Measurements from ENCODE around the gene ABCA2. TPM values are rescaled to one million over a fixed set of nuclear protein-coding genes. Genes with fewer than 3 reads are reported as not detected.

Gene ABCA2, protein sequence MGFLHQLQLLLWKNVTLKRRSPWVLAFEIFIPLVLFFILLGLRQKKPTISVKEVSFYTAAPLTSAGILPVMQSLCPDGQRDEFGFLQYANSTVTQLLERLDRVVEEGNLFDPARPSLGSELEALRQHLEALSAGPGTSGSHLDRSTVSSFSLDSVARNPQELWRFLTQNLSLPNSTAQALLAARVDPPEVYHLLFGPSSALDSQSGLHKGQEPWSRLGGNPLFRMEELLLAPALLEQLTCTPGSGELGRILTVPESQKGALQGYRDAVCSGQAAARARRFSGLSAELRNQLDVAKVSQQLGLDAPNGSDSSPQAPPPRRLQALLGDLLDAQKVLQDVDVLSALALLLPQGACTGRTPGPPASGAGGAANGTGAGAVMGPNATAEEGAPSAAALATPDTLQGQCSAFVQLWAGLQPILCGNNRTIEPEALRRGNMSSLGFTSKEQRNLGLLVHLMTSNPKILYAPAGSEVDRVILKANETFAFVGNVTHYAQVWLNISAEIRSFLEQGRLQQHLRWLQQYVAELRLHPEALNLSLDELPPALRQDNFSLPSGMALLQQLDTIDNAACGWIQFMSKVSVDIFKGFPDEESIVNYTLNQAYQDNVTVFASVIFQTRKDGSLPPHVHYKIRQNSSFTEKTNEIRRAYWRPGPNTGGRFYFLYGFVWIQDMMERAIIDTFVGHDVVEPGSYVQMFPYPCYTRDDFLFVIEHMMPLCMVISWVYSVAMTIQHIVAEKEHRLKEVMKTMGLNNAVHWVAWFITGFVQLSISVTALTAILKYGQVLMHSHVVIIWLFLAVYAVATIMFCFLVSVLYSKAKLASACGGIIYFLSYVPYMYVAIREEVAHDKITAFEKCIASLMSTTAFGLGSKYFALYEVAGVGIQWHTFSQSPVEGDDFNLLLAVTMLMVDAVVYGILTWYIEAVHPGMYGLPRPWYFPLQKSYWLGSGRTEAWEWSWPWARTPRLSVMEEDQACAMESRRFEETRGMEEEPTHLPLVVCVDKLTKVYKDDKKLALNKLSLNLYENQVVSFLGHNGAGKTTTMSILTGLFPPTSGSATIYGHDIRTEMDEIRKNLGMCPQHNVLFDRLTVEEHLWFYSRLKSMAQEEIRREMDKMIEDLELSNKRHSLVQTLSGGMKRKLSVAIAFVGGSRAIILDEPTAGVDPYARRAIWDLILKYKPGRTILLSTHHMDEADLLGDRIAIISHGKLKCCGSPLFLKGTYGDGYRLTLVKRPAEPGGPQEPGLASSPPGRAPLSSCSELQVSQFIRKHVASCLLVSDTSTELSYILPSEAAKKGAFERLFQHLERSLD (N-terminal part only)
- total RNA-seq, result 25.7 TPM

DNA sequence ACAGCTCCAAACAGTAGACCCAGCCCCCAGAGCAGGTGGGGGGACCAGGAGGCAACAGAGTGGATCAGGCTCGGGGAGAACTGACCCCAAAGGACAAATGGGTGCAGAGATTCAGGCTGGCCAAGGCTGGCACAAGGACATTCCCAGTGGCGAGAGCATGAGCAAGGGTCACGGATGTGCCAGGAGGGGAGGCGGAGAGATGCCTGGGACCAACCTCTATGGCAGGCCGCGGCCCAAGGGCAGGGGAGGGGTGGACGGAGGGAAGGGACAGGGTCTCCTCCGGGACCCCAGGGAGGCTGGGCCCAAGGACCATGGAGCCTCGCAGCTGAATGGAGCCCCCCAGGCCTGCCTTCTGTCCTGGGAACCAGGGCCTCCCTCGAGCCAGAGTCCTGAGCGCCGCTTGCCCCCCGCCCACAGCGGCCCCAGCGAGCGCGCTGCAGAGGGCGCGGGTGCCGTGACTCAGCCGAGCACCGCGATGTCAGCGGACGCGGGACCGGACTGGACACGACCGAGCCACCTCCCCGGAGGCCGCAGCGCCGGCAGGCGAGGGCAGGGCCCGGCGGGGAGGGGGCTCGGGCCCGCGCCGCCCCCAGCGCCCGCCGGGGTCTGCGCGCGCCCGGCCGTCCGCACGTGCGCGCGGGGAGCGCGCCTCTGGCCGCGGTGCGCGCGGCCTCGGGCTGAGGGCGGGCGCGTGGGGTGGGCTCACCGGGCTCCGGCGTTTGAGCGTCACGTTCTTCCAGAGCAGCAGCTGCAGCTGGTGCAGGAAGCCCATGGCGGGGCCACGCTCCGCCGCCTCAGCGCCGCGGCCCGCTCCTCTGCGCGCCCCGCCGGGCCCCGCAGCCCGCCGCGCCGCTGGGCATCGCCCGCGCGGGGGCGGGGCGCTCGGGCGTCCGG lies at the start of gene ABCA2:
TSS of gene ABCA2 (minus strand) at position 869 of the 894 bp plus-strand sequence. CDS start at position 772, 97 bp downstream.
- DNase-seq (ENCODE audit: low spot score), result no peak

GRCh38 chr9:137077010-137077747 lies 49.1 kb upstream of the ABCA2 start, which contains the start of gene UAP1L1:
Gene UAP1L1 (plus strand): TSS chr9:137077517. CDS start chr9:137077533, 16 bp downstream.
- DNase-seq (ENCODE audit: low spot score), result peak; percentile 80

DNA sequence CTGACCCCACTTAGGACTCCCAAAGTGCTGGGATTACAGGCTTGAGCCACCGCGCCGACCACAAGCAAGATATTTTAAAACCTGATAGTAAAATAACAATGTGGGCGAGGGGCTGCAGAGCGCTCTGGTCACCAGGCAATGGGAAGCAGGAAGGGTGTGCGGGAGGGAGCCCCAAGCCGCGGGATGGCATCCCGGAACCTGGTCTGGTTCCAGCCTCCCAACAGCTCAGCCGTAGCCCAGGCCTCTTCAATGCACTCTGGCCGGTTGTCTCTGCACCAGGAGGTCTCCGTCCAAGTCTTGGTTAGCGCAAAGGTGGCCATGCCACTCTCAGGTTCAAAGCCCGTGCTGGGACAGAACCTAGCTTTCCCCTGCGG lies 48.6 kb upstream of the ABCA2 start:
- DNase-seq (ENCODE audit: low spot score), result peak; percentile 47

DNA sequence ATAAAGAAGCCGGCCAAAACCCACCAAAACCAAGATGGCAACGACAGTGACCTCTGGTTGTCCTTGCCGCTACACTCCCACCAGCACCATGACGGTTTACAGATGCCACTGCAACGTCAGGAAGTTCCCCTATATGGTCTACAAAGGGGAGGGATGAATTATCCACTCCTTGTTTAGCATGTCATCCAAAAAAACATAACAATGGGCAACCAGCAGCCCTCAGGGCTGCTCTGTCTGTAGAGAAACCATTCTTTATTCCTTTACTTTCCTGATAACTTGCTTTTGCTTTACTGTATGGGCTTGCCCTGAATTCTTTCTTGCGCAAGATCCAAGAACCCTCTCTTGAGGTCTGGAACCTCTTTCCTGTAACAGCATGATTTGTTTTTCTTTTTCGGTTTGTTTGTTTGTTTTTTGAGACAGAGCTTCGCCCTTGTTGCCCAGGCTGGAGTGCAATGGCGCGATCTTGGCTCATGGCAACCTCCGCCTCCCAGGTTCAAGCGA lies 47.3 kb upstream of the ABCA2 start:
- no peak for DNase-seq (ENCODE audit: low spot score)

GRCh38 chr9:137074657-137075274 lies 46.7 kb upstream of the ABCA2 start:
- DNase-seq (ENCODE audit: low spot score), result no peak

GRCh38 chr9:137073992-137074399 lies 46.0 kb upstream of the ABCA2 start:
- DNase-seq (ENCODE audit: low spot score), result no peak

DNA sequence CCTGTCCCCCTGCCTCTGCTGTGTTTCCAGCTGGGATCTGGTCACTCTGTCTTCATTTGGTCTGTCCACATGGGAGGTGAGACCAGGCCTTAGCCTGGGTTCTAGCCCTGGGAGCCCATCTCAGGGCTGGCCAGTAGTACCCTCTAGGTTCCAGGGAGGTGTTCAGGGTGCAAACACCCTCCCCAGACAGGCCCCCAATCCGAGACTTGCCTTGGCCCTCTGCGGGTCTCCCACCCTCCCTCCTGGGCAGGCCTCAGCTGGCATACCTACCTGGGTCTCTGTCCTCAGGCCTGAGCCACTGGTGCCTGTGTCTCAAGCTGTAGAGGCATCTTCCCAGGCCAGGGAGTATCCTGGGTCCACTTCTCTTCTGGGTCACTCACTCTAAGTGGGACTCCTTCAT lies 43.2 kb upstream of the ABCA2 start:
- no peak for DNase-seq (ENCODE audit: low spot score)

DNA sequence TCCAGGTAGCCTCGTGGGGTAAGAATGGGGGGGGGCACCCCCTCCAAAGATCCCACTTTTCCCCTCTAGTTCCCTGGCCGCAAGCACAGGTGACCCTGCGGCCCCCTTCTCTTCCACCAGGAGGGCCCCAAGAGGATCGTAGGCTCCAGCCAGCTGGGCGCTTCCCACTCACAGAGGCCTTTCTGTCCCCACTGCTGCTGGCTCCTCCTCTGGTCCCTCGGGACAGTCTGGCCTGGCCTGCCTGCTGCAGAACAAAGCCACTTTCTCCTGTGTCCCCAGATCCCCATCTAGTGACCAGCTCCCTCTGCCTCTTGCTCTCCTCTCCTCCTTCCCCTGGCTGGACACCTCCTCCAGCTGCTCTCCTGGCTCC lies 42.9 kb upstream of the ABCA2 start:
- DNase-seq (ENCODE audit: low spot score), result no peak

GRCh38 chr9:137070201-137070905 lies 42.3 kb upstream of the ABCA2 start, which contains the start of gene SAPCD2:
Gene SAPCD2 (minus strand): TSS chr9:137070557. CDS start chr9:137070460, 97 bp downstream.
- peak; percentile 88 for DNase-seq (ENCODE audit: low spot score)

DNA sequence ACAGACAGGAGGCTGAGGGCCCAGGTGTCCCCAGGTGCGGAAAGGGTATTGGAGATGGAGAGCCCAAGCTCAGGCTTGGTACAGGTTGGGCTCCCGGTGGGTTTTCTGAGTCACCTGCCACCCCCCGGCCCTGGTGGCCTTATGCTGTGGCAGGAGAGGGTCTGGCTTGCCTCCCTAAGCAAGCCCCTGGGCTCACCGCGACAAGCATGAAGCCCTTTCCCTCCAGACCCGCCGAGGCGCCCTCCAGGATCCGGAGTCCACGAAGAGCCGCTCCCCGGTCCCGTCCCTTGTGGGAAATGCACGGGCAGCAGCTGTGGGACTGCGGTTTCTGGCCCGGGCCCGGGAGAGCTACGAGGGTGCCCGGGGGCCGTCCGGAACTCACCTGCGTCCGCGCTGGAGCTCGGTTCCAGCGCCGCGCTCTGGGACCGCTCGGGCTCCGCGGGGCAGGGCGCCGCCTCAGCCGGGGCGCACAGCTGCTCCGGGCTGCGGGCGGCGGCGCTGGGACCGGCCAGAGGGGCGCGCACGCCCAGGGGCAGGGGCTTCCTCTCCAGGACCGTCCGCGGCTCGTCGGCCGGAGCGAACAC lies 41.6 kb upstream of the ABCA2 start:
- no peak for DNase-seq (ENCODE audit: low spot score)

DNA sequence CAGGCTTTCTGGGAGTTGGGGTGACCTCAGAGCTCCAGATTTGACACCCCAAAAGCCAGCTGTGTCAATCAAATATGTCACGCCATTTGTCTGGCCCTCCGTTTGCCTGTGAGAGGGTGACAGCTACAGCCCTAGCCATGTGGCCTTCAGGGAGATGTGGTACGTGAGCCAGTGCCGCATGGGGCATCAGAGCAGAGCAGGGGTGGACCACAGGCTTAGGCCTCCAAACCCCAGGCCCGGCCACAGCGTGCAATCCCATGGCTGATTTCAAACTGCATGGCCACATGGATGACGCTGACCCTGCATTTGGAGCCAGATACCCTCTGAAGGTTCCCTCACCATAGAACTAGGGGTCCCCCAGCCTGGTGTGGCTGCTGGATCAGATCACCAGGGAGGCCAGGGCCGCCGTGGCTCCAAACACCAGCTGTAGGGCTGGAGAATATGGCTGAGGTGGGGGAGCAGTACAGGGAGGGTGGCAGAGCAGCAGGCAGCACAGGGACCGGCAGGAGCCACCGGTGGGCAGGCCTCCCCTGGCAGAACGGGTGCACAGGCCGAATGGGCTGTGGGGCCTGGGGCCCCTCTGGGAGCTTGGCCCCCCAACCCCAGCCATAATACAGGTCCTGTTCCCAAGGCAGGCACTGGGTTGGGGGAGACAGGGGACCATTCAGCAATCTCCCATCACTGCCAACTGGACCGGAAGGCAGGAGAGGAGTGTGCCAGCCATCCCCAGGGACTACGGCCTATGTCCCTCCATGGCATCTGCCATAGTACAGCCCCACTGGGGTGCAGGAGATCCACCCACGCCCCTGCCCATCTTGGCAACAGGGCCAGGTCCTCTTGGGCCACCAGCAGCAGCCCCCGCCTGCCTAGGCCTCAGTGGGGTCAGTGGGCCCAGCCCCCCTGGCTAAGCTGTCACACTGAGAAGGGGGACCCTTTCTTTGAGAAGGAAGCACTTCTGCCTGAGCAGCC lies 40.8 kb upstream of the ABCA2 start:
- DNase-seq (ENCODE audit: low spot score), result no peak

DNA sequence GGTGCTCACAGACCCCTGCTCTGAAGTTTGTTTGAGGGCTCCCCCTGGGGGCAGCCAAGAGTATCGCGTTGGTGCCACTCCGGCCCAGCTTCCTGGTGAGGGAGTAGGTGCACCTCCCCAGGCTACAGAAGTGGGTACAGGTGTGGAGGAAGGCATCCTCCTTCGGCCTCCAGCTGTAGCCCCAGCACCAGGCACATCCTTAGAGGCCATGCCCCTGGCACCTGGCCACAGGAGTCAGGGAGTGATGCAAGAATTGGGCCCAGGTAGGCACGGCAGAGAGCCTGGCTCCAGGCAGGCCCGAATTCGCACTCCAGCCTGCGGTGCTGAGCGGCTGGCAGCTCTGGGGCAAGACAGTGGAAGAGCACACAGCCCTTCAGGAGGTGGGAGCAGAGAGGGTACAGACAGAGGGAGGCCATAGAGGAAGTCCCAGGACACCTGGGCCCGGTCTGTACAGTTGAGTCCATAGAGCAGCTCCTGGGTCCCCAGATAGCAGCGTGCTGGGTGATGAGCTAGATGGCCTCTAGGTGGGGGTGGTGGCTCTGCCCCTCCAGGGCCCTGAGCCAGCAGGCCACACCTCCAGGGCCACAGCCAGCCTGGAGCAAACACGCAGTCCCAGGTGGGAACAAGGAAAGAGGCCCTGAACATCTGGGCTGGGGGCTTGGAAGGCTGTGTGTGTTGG lies 40.0 kb upstream of the ABCA2 start:
- DNase-seq (ENCODE audit: low spot score), result peak; percentile 87

DNA sequence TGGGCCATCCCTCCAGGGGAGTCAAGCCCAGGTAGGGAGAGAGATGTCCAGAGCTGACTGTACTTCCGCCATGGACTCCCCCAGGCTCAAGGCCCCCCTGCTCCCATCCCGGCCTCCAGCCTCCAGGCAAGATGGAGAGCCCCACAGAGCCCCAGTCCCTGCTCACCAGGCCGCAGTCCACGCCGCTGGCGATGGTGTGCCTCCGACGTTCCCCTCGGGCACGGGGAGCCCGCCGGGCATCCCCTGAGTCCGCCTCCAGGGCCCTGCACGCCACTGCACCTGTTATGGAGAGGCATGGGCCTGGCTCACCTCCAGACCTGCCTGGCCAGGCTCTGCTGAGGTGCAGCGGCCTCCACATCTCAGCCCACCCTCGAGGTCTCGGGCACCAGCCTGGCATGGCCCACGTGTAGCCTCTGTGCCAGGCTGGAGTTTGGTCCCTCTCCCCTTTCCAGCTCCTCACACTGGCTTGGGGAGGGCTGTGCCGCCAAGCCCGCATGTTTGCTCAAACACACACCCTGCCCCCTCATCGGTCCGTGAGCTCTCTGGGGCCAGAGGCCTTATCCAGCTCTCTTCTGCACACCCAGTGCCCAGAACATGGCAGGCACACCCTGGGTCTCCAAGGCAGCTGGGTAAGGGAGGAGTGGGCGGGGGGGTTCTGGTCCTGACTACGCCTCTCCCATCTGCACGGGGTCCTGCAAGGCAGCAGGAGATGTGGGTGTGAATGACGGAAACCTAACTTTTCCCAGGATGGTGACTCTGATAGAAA lies 38.2 kb upstream of the ABCA2 start:
- DNase-seq (ENCODE audit: low spot score), result no peak

- DNase-seq (ENCODE audit: low spot score), result no peak
Measured at GRCh38 chr9:137065336-137065967, 37.4 kb upstream of the ABCA2 start.

- no peak for DNase-seq (ENCODE audit: low spot score)
Measured at GRCh38 chr9:137064880-137065164, 36.8 kb upstream of the ABCA2 start.

All from ureter (tissue), 1 donor.